Osteoblast (primary cell): ENCODE data around the gene ANKRD29. TPM values are rescaled to one million over a fixed set of nuclear protein-coding genes. Genes with fewer than 3 reads are reported as not detected.

Experiments used
- DNase-seq: peaks from one replicate; pipeline ENCODE4 v3.0.0; 2011; ENCODE audit warnings: low spot score, mixed read lengths; ENCODE audit not compliant: insufficient read length; ENCODE audit errors: missing footprints
- H2AFZ ChIP-seq: 2 replicates; pipeline ENCODE4 v1.6.0; 2011; ENCODE audit warnings: mild to moderate bottlenecking, low read length
- H3K27ac ChIP-seq: 2 replicates; pipeline ENCODE4 v1.5.1; 2011; ENCODE audit warnings: mild to moderate bottlenecking, low read depth, low read length, moderate library complexity
- H3K27me3 ChIP-seq: 2 replicates; pipeline ENCODE4 v1.6.0; 2012; ENCODE audit warnings: mild to moderate bottlenecking, control low read depth, inconsistent platforms, low read length, moderate library complexity; ENCODE audit not compliant: insufficient read depth
- H3K36me3 ChIP-seq: 2 replicates; pipeline ENCODE4 v1.5.1; 2011; ENCODE audit warnings: mild to moderate bottlenecking, low read length, control low read depth, moderate library complexity; ENCODE audit not compliant: insufficient read depth
- H3K4me1 ChIP-seq: 2 replicates; pipeline ENCODE4 v1.5.1; 2011; ENCODE audit warnings: mild to moderate bottlenecking, low read length, control low read depth, moderate library complexity; ENCODE audit not compliant: insufficient read depth
- H3K4me2 ChIP-seq: 2 replicates; pipeline ENCODE4 v1.6.0; 2011; ENCODE audit warnings: mild to moderate bottlenecking, low read length; ENCODE audit not compliant: insufficient read depth
- H3K4me3 ChIP-seq: fragments of 200-600 bp; sonication (generic); 3 replicates; pipeline ENCODE4 v1.5.1; 2012; ENCODE audit warnings: mild to moderate bottlenecking, low read length, inconsistent platforms; ENCODE audit not compliant: insufficient read depth
- H3K79me2 ChIP-seq: 2 replicates; pipeline ENCODE4 v1.6.0; 2012; ENCODE audit warnings: mild to moderate bottlenecking, low read length, control low read depth, inconsistent platforms; ENCODE audit not compliant: insufficient read depth
- H3K9me3 ChIP-seq: 2 replicates; pipeline ENCODE4 v1.5.1; 2011; ENCODE audit warnings: low read depth, low read length, control low read depth
- H4K20me1 ChIP-seq: 2 replicates; pipeline ENCODE4 v1.6.0; 2012; ENCODE audit warnings: mild to moderate bottlenecking, low read length, control low read depth; ENCODE audit not compliant: insufficient read depth
- total RNA-seq: library from RNA; depleted of rRNA; stranded (reverse); fragments of >200 nt; gene quantifications from 2 replicates; pipeline ENCODE4 v1.2.3, GENCODE V29; 2012
- TF ChIP-seq, protein P1 (sequence below): IDR thresholded peaks from 2 replicates; pipeline ENCODE4 v1.5.1; 2011; ENCODE audit warnings: mild to moderate bottlenecking, low read depth, low read length, moderate library complexity; ENCODE audit errors: extremely low read depth

Gene ANKRD29
- total RNA-seq, 1 donor: 9.8 TPM

GRCh38 chr18:23689616-23690504 lies 27.1 kb upstream of the ANKRD29 start:
- H3K36me3 ChIP-seq: no peaks in the 10 kb centered on the region
- peaks cover 15% of the 10 kb centered on the region for H3K4me1 ChIP-seq
- no peak for DNase-seq
- peak overlapping the region; percentile 85 for H2AFZ ChIP-seq
- H3K27ac ChIP-seq: no peak overlapping the region
- no peaks in the 10 kb centered on the region for H3K9me3 ChIP-seq
- H3K79me2 ChIP-seq: peaks cover 5% of the 10 kb centered on the region
- TF ChIP-seq, protein P1, sequence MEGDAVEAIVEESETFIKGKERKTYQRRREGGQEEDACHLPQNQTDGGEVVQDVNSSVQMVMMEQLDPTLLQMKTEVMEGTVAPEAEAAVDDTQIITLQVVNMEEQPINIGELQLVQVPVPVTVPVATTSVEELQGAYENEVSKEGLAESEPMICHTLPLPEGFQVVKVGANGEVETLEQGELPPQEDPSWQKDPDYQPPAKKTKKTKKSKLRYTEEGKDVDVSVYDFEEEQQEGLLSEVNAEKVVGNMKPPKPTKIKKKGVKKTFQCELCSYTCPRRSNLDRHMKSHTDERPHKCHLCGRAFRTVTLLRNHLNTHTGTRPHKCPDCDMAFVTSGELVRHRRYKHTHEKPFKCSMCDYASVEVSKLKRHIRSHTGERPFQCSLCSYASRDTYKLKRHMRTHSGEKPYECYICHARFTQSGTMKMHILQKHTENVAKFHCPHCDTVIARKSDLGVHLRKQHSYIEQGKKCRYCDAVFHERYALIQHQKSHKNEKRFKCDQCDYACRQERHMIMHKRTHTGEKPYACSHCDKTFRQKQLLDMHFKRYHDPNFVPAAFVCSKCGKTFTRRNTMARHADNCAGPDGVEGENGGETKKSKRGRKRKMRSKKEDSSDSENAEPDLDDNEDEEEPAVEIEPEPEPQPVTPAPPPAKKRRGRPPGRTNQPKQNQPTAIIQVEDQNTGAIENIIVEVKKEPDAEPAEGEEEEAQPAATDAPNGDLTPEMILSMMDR: no peak
- no peaks in the 10 kb centered on the region for H4K20me1 ChIP-seq
- peaks cover 9% of the 10 kb centered on the region for H3K27me3 ChIP-seq
- peak overlapping the region; percentile 88 for H3K4me2 ChIP-seq
- H3K4me3 ChIP-seq: peak overlapping the region; percentile 77

GRCh38 chr18:23689031-23689615 lies 26.4 kb upstream of the ANKRD29 start, which contains the start of gene LAMA3:
TSS of gene LAMA3 (plus strand) at chr18:23689453. CDS start at chr18:23689684, 231 bp downstream.
- no peaks in the 10 kb centered on the region for H3K9me3 ChIP-seq
- peaks cover 9% of the 10 kb centered on the region for H3K27me3 ChIP-seq
- TF ChIP-seq, protein P1: peak; percentile 23
- peak within 1 kb of the TSS; percentile 88 for H3K4me2 ChIP-seq
- peak; percentile 88 for DNase-seq
- H3K4me3 ChIP-seq: peak within 1 kb of the TSS; percentile 77
- H3K79me2 ChIP-seq: peaks cover 5% of the 10 kb centered on the region
- no peaks in the 10 kb centered on the region for H4K20me1 ChIP-seq
- no peak within 1 kb of the TSS for H3K27ac ChIP-seq
- H2AFZ ChIP-seq: peak within 1 kb of the TSS; percentile 86
- H3K4me1 ChIP-seq: peaks cover 18% of the 10 kb centered on the region
- no peaks in the 10 kb centered on the region for H3K36me3 ChIP-seq

DNA sequence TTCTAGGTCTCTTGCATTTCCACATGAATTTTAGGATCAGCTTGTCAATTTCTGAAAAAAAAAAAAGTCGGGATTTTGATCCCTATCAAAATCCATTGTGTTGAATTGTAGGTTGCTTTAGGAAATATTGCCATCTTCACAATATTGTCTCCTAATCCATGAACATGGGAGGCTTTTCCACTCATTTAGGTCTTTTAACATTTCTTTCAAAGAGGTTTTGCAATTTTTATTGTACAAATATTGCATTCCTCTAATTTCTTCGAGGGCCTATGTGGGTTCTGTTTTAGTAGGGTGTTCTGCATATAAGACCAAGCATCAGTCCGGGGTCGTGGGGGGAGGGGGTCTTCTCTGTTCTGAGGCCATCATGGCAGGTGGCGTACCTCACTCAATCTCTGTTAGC lies 25.8 kb upstream of the ANKRD29 start:
- no peaks in the 10 kb centered on the region for H3K9me3 ChIP-seq
- DNase-seq: peak; percentile 68
- peaks cover 9% of the 10 kb centered on the region for H3K27me3 ChIP-seq
- TF ChIP-seq, protein P1: no peak
- no peak overlapping the region for H3K27ac ChIP-seq
- H2AFZ ChIP-seq: no peak overlapping the region
- H3K36me3 ChIP-seq: no peaks in the 10 kb centered on the region
- H3K4me2 ChIP-seq: peak overlapping the region; percentile 88
- H3K4me1 ChIP-seq: peaks cover 24% of the 10 kb centered on the region
- peak overlapping the region; percentile 77 for H3K4me3 ChIP-seq
- no peaks in the 10 kb centered on the region for H4K20me1 ChIP-seq
- peaks cover 5% of the 10 kb centered on the region for H3K79me2 ChIP-seq

- peak; percentile 94 for DNase-seq
- TF ChIP-seq, protein P1: no peak
- Histone ChIP-seq H3K79me2 (no peaks in the 10 kb centered on the region), H4K20me1 (no peaks in the 10 kb centered on the region), H3K9me3 (no peaks in the 10 kb centered on the region), H3K27me3 (peaks cover 9% of the 10 kb centered on the region), H3K4me2 (peak overlapping the region; percentile 91), H2AFZ (peak overlapping the region; percentile 74), H3K27ac (peak overlapping the region; percentile 77), H3K36me3 (no peaks in the 10 kb centered on the region), H3K4me3 (peak overlapping the region; percentile 65), H3K4me1 (peaks cover 32% of the 10 kb centered on the region)
These were observed 21.9 kb upstream of the ANKRD29 start for GRCh38 chr18:23684515-23685197.
